ENCODE measurements around the gene FRMD8. TPM values are rescaled to one million over a fixed set of nuclear protein-coding genes. Genes with fewer than 3 reads are reported as not detected.

FRMD8 gene
- total RNA-seq, 4 donors from 2014 or later: 11.5 to 51.7 (median 20.1) TPM

GRCh38 chr11:65351511-65351910, 34.9 kb upstream of the FRMD8 start:
- intact Hi-C loops (cut with DNase I; ENCODE audit: low total_unique reads) (no loop called here), in situ Hi-C loops (cut with MboI; ENCODE audit: low sequenced_read_pairs in 4 of 4) (no loop called here)
- peaks cover 21 to 25% of the 10 kb centered on the region in 2 donors for H3K4me1 ChIP-seq
- H3K4me3 ChIP-seq: no peak overlapping the region
- H3K27ac ChIP-seq: no peak overlapping the region
- ATAC-seq (no peak), DNase-seq (no peak)
- no peak for TF ChIP-seq POLR2A (IDR thresholded peaks at IDR 0.05)
- no peak for TF ChIP-seq CTCF (IDR thresholded peaks at IDR 0.05 in 4 of 5, conservative IDR thresholded peaks at IDR 0.05 in 1 of 5)
- no peaks in the 10 kb centered on the region for H3K9me3 ChIP-seq
- H3K36me3 ChIP-seq: peaks cover 6 to 59% of the 10 kb centered on the region in 2 donors
- no peaks in the 10 kb centered on the region for H3K27me3 ChIP-seq

- Histone ChIP-seq H3K4me1 (peaks cover 28 to 30% of the 10 kb centered on the region in 2 donors), H3K36me3 (peaks cover 6 to 46% of the 10 kb centered on the region in 2 donors), H3K9me3 (no peaks in the 10 kb centered on the region), H3K27me3 (no peaks in the 10 kb centered on the region), H3K27ac (no peak overlapping the region), H3K4me3 (no peak overlapping the region)
- no peak for DNase-seq
- in situ Hi-C loops (cut with MboI; ENCODE audit: low sequenced_read_pairs in 4 of 4): no loop called here
- intact Hi-C loops (cut with DNase I; ENCODE audit: low total_unique reads): no loop called here
- TF ChIP-seq CTCF (IDR thresholded peaks at IDR 0.05 in 4 of 5, conservative IDR thresholded peaks at IDR 0.05 in 1 of 5) (no peak), POLR2A (IDR thresholded peaks at IDR 0.05) (no peak)
- ATAC-seq: no peak
Measured at GRCh38 chr11:65352783-65353182, 33.7 kb upstream of the FRMD8 start.

- no peaks in the 10 kb centered on the region for H3K9me3 ChIP-seq
- no peaks in the 10 kb centered on the region for H3K27me3 ChIP-seq
- DNase-seq (no peak), ATAC-seq (no peak)
- H3K27ac ChIP-seq: peak overlapping the region in 1 of 4 donors; percentile 52
- H3K36me3 ChIP-seq: peaks cover 6 to 40% of the 10 kb centered on the region in 2 donors
- no peak for TF ChIP-seq CTCF (IDR thresholded peaks at IDR 0.05 in 4 of 5, conservative IDR thresholded peaks at IDR 0.05 in 1 of 5)
- H3K4me3 ChIP-seq: no peak overlapping the region
- intact Hi-C loops (cut with DNase I; ENCODE audit: low total_unique reads) (no loop called here), in situ Hi-C loops (cut with MboI; ENCODE audit: low sequenced_read_pairs in 4 of 4) (no loop called here)
- H3K4me1 ChIP-seq: peaks cover 30 to 33% of the 10 kb centered on the region in 2 donors
Measured at GRCh38 chr11:65353376-65353775, 33.1 kb upstream of the FRMD8 start.

- TF ChIP-seq CTCF (IDR thresholded peaks at IDR 0.05 in 4 of 5, conservative IDR thresholded peaks at IDR 0.05 in 1 of 5): no peak
- TF ChIP-seq POLR2A (IDR thresholded peaks at IDR 0.05): no peak
Measured at GRCh38 chr11:65353900-65354264, 32.6 kb upstream of the FRMD8 start.

More at GRCh38 chr11:65353900-65354264, 32.6 kb upstream of the FRMD8 start:
- DNase-seq: no peak
- H3K9me3 ChIP-seq: no peaks in the 10 kb centered on the region
- in situ Hi-C loops (cut with MboI; ENCODE audit: low sequenced_read_pairs in 4 of 4) (no loop called here), intact Hi-C loops (cut with DNase I; ENCODE audit: low total_unique reads) (no loop called here)
- H3K36me3 ChIP-seq: peaks cover 3 to 35% of the 10 kb centered on the region in 2 donors
- peaks cover 30 to 34% of the 10 kb centered on the region in 2 donors for H3K4me1 ChIP-seq
- H3K4me3 ChIP-seq: peak overlapping the region; percentile 57 to 68 (median 63)
- peak overlapping the region; percentile 45 to 75 (median 58) for H3K27ac ChIP-seq
- ATAC-seq: no peak
- no peaks in the 10 kb centered on the region for H3K27me3 ChIP-seq

Data from gastrocnemius medialis (tissue), 4 donors.